Naive thymus-derived CD8-positive, alpha-beta T cell (primary cell): ENCODE data around the gene PNKD. TPM values are rescaled to one million over a fixed set of nuclear protein-coding genes. Genes with fewer than 3 reads are reported as not detected.

ENCODE experiments used
- ATAC-seq, 2 donors: fragments of 150-1000 bp; cut with Tn5 transposase in 1 of 2; sonication (Bioruptor Pico), chemical (Tn5 transposase) in 1 of 2; 1 replicate in 1 of 2; 2 replicates in 1 of 2; pipeline ENCODE4 v1.10.0; 2021; ENCODE audit warnings: mild to moderate bottlenecking in 2 of 2, moderate library complexity in 2 of 2
- POLR2A ChIA-PET: fragments of 350-600 bp; sonication (Branson Sonifier 250); formaldehyde crosslinking; loops from one replicate; lab custom pipeline; 2021; ENCODE audit warnings: antibody characterized with exemption; lab: Charles Lee
- DNase-seq, 10 donors: peaks; one replicate each; pipeline versions ENCODE4 v3.0.0 to v3.0.0-alpha.2; 2020 to 2022
- H3K27ac Mint-ChIP-seq, 10 donors: one replicate each; pipeline ENCODE4 v1.8.0; 2020 to 2022; ENCODE audit warnings: mild to moderate bottlenecking in 10 of 10, mixed read lengths in 10 of 10, moderate library complexity in 4 of 10, inconsistent platforms in 1 of 10
- H3K27me3 Mint-ChIP-seq, 5 donors: one replicate each; pipeline ENCODE4 v1.8.0; 2021 to 2022; ENCODE audit warnings: mixed read lengths in 5 of 5
- H3K36me3 Mint-ChIP-seq, 3 donors: one replicate each; pipeline ENCODE4 v1.8.0; 2020 to 2022; ENCODE audit warnings: mixed read lengths in 3 of 3, mild to moderate bottlenecking in 2 of 3, inconsistent platforms in 1 of 3
- H3K4me1 Mint-ChIP-seq, 4 donors: one replicate each; pipeline ENCODE4 v1.8.0; 2021 to 2022; ENCODE audit warnings: mixed read lengths in 4 of 4
- H3K4me3 Mint-ChIP-seq, 10 donors: one replicate each; pipeline ENCODE4 v1.8.0; 2020 to 2022; ENCODE audit warnings: mild to moderate bottlenecking in 10 of 10, mixed read lengths in 10 of 10, moderate library complexity in 6 of 10, inconsistent platforms in 1 of 10
- H3K9me3 Mint-ChIP-seq, 9 donors: one replicate each; pipeline ENCODE4 v1.8.0; 2020 to 2022; ENCODE audit warnings: mixed read lengths in 9 of 9, mild to moderate bottlenecking in 3 of 9, inconsistent platforms in 1 of 9, moderate library complexity in 1 of 9
- polyA plus RNA-seq, 3 donors: library from polyadenylated mRNA; unstranded; fragments of 300-500 nt; fragmentation: Illumina TruSeq; gene quantifications; one replicate each; pipeline ENCODE4 v1.2.3, GENCODE V29; 2021
- total RNA-seq, 8 experiments: library from RNA in 2 of 8; stranded (reverse) in 2 of 8; gene quantifications; one replicate each; pipeline ENCODE4 v1.2.3 and lab custom pipeline; 2021 to 2026

The PNKD gene
- total and polyA plus RNA-seq, 5 experiments from 2014 or later: 33.6 to 119 (median 108) TPM

DNA sequence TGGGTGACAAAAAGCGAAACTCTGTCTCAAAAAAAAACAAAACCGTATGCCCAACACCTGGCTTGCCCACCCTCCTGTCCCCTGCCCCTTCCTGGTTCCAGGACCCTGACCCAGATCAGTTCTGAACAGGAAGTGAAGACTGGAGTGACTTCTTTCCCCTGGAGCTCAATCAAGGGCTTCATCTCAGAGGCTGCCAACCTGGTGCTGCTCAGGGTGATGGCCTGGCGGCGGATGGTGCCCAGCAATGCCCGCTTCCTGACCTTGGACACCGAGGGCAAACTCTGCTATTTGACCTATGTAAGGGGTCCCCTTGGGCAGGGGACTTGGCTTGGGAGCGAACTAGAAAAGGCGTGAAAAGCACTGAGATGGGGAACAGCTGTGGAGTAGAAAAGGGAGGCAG lies 92.3 kb downstream of the PNKD start:
- Mint-ChIP-seq H3K27ac (peak overlapping the region in 3 of 10 donors; percentile 21 to 43 (median 39)), H3K4me3 (no peak overlapping the region), H3K36me3 (no peaks in the 10 kb centered on the region), H3K4me1 (peaks cover 5 to 17% (median 11%) of the 10 kb centered on the region in 4 donors), H3K9me3 (peaks cover 0 to 2% (median 0%) of the 10 kb centered on the region in 9 donors), H3K27me3 (no peaks in the 10 kb centered on the region)
- DNase-seq (peak in 1 of 10 donors; percentile 6), ATAC-seq (no peak)
- POLR2A ChIA-PET: interaction anchor here (0.7 to 1.4 kb wide), 5 partner anchors 15 to 842 kb away, joined by 3 to 4 read pairs (median 3); no protein-coding TSS in a partner anchor

DNA sequence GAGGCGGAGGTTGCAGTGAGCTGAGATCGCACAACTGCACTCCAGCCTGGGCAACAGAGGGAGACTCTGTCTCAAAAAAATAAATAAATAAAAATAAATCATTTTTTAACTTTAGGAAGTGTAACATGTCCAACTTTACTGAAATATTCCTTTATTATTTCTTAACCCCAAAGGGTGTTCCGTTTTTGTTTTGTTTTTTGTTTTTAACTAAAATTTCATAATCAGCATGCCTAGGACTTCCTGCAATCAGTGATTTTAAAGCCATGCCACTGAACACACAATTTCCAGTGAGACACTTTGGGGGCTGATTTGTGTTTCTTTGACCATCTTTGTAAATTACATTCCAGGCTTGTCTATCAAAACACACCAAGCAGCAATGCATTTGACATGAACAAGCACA lies 93.4 kb downstream of the PNKD start:
- Mint-ChIP-seq H3K36me3 (no peaks in the 10 kb centered on the region), H3K27me3 (no peaks in the 10 kb centered on the region), H3K4me3 (no peak overlapping the region), H3K27ac (peak overlapping the region in 3 of 10 donors; percentile 17 to 46 (median 27)), H3K4me1 (peaks cover 5 to 24% (median 16%) of the 10 kb centered on the region in 4 donors), H3K9me3 (peaks cover 0 to 2% (median 0%) of the 10 kb centered on the region in 9 donors)
- no peak for ATAC-seq
- peak in 1 of 10 donors; percentile 4 for DNase-seq
- POLR2A ChIA-PET: interaction anchor here (0.6 to 1.5 kb wide), 3 partner anchors 65 to 75 kb away, joined by 3 to 5 read pairs (median 3); no protein-coding TSS in a partner anchor

DNA sequence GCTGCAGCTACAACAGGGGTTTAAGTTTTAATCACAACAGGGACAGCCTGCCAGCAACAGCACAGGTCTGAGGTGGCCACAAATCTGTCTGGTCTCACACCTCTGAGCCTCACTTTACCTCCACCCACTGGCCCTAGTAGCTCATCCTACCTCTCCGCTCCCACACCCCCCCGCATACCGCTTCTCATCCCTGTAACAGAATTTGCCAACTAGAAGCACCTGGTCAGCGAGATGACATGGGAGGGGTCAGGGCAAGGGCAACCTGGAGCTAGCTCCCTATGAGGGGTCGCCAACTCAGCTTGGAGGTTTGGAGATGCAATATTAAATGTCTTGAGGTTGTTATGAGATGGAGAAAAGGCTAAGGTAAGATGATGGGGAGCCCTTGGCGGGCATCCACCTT lies 93.9 kb downstream of the PNKD start:
- DNase-seq (peak in 1 of 10 donors; percentile 54), ATAC-seq (no peak)
- H3K4me1 Mint-ChIP-seq: peaks cover 6 to 29% (median 20%) of the 10 kb centered on the region in 4 donors
- H3K9me3 Mint-ChIP-seq: peaks cover 0 to 2% (median 0%) of the 10 kb centered on the region in 9 donors
- POLR2A ChIA-PET: interaction anchor here (0.9 to 1.5 kb wide), 3 partner anchors 25 to 73 kb away, joined by 3 to 5 read pairs (median 4); no protein-coding TSS in a partner anchor
- no peak overlapping the region for H3K4me3 Mint-ChIP-seq
- H3K36me3 Mint-ChIP-seq: no peaks in the 10 kb centered on the region
- H3K27me3 Mint-ChIP-seq: no peaks in the 10 kb centered on the region
- H3K27ac Mint-ChIP-seq: peak overlapping the region in 5 of 10 donors; percentile 17 to 87 (median 46)

DNA sequence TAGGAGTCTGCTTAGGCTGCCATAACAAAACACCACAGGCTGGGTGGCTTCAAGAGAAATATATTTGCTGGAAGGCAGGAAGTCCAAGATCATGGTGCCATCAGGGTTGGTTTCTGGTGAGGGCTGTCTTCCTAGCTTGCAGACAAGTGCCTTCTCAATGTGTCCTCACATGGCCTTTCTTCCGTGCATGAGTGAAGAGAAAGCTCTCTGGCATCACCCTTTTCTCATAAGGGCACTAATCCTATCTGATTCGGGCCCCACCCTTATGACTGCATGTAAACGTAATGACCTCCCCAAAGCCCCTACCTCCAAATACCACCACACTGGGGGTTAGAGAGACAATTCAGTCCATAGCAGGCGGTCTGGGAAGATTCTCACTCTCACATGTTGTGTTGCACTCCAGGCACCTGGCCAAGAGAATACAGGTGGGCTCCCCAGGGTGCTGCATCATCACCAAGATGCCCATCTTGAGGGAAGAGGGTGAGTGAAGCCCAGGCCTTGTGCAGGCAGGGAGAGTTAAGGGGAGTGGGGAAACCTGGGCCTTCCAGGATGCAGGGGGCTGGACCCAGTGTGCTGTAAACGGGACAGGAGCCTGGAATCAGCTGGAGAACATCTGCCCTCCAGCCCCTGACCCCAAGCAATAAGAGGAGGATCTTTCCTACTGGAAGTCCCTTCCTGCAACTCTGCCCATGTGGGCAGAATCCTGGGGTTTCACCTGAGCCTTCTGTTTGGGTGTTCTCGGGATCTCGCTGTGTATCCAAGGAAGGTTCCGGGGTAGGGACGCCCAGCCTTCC lies 96.5 kb downstream of the PNKD start:
- Mint-ChIP-seq H3K4me3 (peak overlapping the region; percentile 68 to 88 (median 75)), H3K36me3 (no peaks in the 10 kb centered on the region), H3K27ac (peak overlapping the region; percentile 73 to 93 (median 86)), H3K9me3 (peaks cover 0 to 2% (median 0%) of the 10 kb centered on the region in 9 donors), H3K27me3 (no peaks in the 10 kb centered on the region), H3K4me1 (peaks cover 11 to 46% (median 40%) of the 10 kb centered on the region in 4 donors)
- ATAC-seq (no peak), DNase-seq (peak in 1 of 10 donors; percentile 57)
- POLR2A ChIA-PET: interaction anchor here (0.8 to 1.6 kb wide), 15 partner anchors 9 to 105 kb away, joined by 3 to 10 read pairs (median 3); partner anchors contain the start of genes CATIP and TMBIM1

DNA sequence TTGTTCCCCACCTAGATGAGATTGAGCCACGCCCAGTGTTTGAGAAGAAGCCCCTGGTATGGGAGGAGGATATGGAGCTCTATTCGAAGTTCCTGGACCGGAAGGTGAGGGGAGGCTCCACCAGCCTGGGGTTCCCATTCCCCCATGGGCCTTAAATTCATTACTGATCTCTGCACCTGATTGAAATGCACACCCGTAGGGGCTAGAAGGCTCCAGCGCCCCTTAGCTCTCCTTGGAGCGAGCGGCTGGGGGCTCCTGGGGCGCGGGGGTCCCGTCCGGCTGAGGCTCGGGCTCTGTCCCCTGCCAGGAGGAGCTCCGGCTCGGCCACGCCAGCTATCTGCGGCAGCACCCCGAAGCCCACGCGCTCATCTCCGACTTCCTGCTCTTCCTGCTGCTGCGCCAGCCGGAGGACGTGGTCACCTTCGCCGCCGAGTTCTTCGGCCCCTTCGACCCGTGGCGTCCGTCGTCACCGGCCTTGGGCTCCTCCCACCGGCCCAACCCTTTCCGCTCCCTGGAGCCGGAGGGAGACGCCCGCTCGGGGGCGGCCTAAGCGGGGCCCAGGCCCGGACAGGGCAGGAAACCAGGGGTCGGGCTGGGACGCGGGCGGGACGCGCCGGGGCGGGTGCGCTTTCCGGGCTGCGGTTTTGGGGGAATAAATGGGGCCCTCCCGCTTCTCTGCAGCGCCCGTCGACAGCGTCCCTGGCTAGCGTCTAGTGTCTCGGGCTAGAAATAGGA lies 97.3 kb downstream of the PNKD start:
- DNase-seq: peak; percentile 49 to 80 (median 68)
- ATAC-seq: peak; percentile 74 to 82
- H3K9me3 Mint-ChIP-seq: peaks cover 0 to 2% (median 0%) of the 10 kb centered on the region in 9 donors
- POLR2A ChIA-PET: interaction anchor here (0.8 to 1.6 kb wide), 15 partner anchors 9 to 104 kb away, joined by 3 to 10 read pairs (median 3); partner anchors contain the start of genes CATIP and TMBIM1
- H3K27ac Mint-ChIP-seq: peak overlapping the region; percentile 81 to 94 (median 88)
- H3K27me3 Mint-ChIP-seq: no peaks in the 10 kb centered on the region
- H3K4me3 Mint-ChIP-seq: peak overlapping the region; percentile 71 to 88 (median 82)
- H3K36me3 Mint-ChIP-seq: no peaks in the 10 kb centered on the region
- peaks cover 11 to 49% (median 40%) of the 10 kb centered on the region in 4 donors for H3K4me1 Mint-ChIP-seq

DNA sequence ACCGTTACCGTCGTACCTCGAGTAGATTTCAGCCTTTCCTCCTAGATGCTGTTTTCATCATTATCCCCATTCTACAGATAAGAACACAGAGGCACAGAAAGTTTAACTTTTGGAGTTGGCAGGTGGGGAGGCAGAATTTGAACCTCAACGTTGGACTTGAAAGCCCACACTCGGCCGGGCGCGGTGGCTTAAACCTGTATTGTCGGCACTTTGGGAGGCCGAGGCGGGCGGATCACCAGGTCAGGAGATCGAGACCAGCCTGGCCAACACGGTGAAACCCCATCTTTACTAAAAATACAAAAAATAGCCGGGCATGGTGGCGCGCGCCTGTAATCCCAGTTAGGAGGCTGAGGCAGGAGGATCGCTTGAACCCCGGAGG lies 97.8 kb downstream of the PNKD start:
- ATAC-seq (no peak), DNase-seq (no peak)
- H3K27ac Mint-ChIP-seq: peak overlapping the region; percentile 81 to 94 (median 88)
- H3K27me3 Mint-ChIP-seq: no peaks in the 10 kb centered on the region
- peaks cover 10 to 52% (median 39%) of the 10 kb centered on the region in 4 donors for H3K4me1 Mint-ChIP-seq
- H3K4me3 Mint-ChIP-seq: peak overlapping the region; percentile 70 to 88 (median 82)
- H3K36me3 Mint-ChIP-seq: no peaks in the 10 kb centered on the region
- POLR2A ChIA-PET: interaction anchor here (0.8 to 1.6 kb wide), 10 partner anchors 9 to 103 kb away, joined by 3 to 10 read pairs (median 4); no protein-coding TSS in a partner anchor
- peaks cover 0 to 2% (median 0%) of the 10 kb centered on the region in 9 donors for H3K9me3 Mint-ChIP-seq

DNA sequence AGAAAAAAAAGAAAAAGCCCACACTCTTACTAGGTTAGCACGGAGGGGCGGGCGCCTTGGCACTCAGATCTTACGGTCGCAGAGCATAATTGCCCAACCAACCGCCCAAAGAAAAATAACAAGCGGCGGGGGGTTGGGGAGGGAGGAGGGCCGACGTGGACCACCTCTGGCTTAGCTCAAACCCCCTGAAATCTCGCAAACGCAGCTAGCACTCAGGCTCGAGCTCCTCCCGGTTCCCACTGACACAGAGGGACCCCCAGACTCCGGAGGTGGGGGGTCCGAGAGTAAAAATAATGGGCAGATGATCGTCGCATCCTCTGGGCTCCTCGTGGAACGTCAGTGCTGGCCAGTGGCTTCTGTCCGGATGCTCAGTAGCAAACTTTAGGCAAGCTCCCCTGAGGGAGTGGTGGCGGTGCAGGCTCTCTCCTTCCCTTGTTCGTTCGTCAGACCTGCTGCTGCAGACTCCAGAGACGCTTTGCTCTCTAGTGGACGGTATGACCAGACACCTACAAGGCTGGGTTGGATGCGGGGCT lies 98.4 kb downstream of the PNKD start:
- POLR2A ChIA-PET: interaction anchor here (0.8 to 1.6 kb wide), 5 partner anchors 9 to 64 kb away, joined by 3 to 6 read pairs (median 3); partner anchors contain the start of gene CTDSP1
- H3K4me1 Mint-ChIP-seq: peaks cover 10 to 52% (median 39%) of the 10 kb centered on the region in 4 donors
- peak overlapping the region; percentile 57 to 93 (median 86) for H3K27ac Mint-ChIP-seq
- DNase-seq (peak in 2 of 10 donors; percentile 16 to 66), ATAC-seq (peak; percentile 36 to 37)
- no peaks in the 10 kb centered on the region for H3K27me3 Mint-ChIP-seq
- peak overlapping the region; percentile 50 to 88 (median 80) for H3K4me3 Mint-ChIP-seq
- H3K36me3 Mint-ChIP-seq: no peaks in the 10 kb centered on the region
- peaks cover 0 to 2% (median 0%) of the 10 kb centered on the region in 9 donors for H3K9me3 Mint-ChIP-seq

DNA sequence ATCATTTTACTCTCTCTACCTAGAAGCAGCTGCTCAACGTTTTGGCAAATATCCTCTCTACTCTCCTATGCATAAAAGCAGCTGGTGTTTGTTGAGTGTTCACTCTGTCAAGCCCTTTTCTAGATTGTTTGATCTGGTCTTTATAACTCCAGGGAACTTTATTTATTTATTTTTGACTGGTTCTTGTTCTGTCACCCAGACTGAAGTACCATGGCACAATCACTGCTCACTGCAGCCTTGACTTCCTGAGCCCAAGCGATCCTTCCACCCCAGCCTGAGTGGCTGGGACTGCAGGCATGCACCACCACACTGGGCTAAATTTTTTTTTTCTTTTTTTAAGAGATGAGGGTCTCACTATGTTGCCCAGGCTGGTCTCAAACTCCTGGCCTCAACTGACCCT lies 99.0 kb downstream of the PNKD start:
- peak in 1 of 2 donors; percentile 36 for ATAC-seq
- POLR2A ChIA-PET: interaction anchor here (0.8 to 1.6 kb wide), 9 partner anchors 8 to 153 kb away, joined by 3 to 6 read pairs (median 4); partner anchors contain the start of gene CTDSP1
- Mint-ChIP-seq H3K9me3 (peaks cover 0 to 2% (median 0%) of the 10 kb centered on the region in 9 donors), H3K27ac (peak overlapping the region in 9 of 10 donors; percentile 57 to 93 (median 88)), H3K27me3 (no peaks in the 10 kb centered on the region), H3K4me1 (peaks cover 10 to 52% (median 39%) of the 10 kb centered on the region in 4 donors), H3K4me3 (peak overlapping the region in 6 of 10 donors; percentile 44 to 86 (median 80)), H3K36me3 (no peaks in the 10 kb centered on the region)
- DNase-seq: peak in 1 of 10 donors; percentile 4

DNA sequence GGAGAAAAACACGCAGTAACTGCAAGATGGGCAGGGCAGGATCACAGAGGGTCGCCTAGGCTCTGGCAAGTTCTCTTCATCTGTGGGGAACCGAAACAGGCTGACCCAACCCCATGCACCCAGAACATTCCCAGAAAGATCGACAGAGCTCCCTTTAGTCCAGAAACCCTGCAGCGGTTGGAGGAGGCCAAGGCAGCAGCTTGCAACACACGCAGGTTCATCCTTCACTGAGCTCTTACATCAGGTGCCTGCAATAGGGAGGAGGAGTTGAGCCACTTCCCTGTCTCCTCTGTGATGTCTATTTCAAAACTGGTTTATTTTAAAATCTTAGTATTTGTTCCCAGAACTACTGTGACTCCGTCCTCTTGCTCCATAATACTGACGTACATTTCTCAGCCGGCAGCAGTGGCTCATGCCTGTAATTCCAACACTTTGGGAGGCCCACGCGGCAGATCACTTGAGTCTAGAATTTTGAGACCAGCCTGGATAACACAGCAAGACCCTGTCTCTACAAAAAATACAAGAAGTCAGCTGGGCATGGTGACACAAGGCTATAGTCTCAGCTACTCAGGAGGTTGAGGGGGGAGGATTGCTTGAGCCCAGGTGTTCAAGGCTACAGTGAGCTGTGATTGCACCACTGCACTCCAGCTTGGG lies 100.2 kb downstream of the PNKD start:
- Mint-ChIP-seq H3K27ac (peak overlapping the region in 9 of 10 donors; percentile 51 to 93 (median 66)), H3K4me1 (peaks cover 10 to 48% (median 38%) of the 10 kb centered on the region in 4 donors), H3K27me3 (no peaks in the 10 kb centered on the region), H3K9me3 (peaks cover 0 to 2% (median 0%) of the 10 kb centered on the region in 9 donors), H3K4me3 (no peak overlapping the region), H3K36me3 (no peaks in the 10 kb centered on the region)
- POLR2A ChIA-PET: interaction anchor here (0.8 to 1.5 kb wide), 7 partner anchors 14 to 154 kb away, joined by 3 to 6 read pairs (median 4); partner anchors contain the start of gene CATIP
- ATAC-seq: no peak
- DNase-seq: peak in 1 of 10 donors; percentile 27

DNA sequence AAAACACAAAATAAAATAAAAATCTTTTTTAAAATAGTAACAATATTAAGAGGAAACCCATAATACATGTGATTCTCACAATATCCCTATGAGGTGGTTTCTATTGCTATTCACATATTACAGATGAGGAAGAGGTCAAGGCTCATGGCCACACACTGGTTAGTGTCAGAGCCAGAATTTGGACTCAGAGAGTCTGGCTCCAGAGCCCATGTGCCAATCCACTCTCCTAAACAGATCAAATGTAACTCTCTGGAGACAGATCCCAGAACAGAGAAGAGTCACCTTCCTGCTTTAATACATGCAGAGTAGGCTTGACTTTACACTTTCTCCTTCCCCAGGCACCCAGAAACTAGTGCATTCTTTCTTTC lies 101.6 kb downstream of the PNKD start:
- H3K4me1 Mint-ChIP-seq: peaks cover 8 to 41% (median 33%) of the 10 kb centered on the region in 4 donors
- ATAC-seq (no peak), DNase-seq (no peak)
- H3K9me3 Mint-ChIP-seq: no peaks in the 10 kb centered on the region
- H3K27ac Mint-ChIP-seq: peak overlapping the region in 5 of 10 donors; percentile 6 to 87 (median 53)
- POLR2A ChIA-PET: no interaction called here
- H3K27me3 Mint-ChIP-seq: no peaks in the 10 kb centered on the region
- H3K4me3 Mint-ChIP-seq: no peak overlapping the region
- H3K36me3 Mint-ChIP-seq: no peaks in the 10 kb centered on the region

DNA sequence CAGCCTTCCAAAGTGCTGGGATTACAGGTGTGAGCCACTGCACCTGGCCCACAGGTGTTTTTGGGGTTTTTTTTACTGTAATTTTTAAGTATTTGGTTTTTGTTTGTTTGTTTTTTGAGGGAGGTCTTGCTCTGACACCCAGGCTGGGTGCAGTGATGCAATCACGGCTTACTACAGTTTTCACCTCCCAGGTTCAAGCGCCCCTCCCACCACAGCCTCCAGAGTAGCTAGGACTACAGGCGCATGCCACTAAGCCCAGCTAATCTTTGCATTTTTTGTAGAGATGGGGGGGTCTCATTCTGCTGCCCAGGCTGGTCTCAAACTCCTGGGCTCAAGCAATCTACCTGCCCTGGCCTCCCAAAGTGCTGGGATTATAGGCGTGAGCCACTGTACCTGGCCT lies 104.5 kb downstream of the PNKD start:
- Mint-ChIP-seq H3K4me3 (no peak overlapping the region), H3K9me3 (no peaks in the 10 kb centered on the region), H3K36me3 (no peaks in the 10 kb centered on the region), H3K27ac (no peak overlapping the region), H3K4me1 (peaks cover 6 to 25% (median 18%) of the 10 kb centered on the region in 4 donors), H3K27me3 (no peaks in the 10 kb centered on the region)
- ATAC-seq (no peak), DNase-seq (peak in 1 of 10 donors; percentile 55)
- POLR2A ChIA-PET: no interaction called here
